Stimulated activated CD8-positive, alpha-beta memory T cell treated with anti-CD3 and anti-CD28 coated beads, Interleukin-12 subunit alpha, Interleukin-12 subunit beta, amount 100 ng/mL, for 1 hour (primary cell): ENCODE results near the gene SBNO1.
"Not testable (repeated sequence)": the region's sequence is repeated elsewhere in the genome, so short reads cannot be mapped to it uniquely, and the experiment has no call there.

ENCODE experiments used
- DNase-seq: peaks from one replicate; pipeline ENCODE4 v3.0.0-alpha.2; 2020; ENCODE audit warnings: low read depth

Gene SBNO1

DNA sequence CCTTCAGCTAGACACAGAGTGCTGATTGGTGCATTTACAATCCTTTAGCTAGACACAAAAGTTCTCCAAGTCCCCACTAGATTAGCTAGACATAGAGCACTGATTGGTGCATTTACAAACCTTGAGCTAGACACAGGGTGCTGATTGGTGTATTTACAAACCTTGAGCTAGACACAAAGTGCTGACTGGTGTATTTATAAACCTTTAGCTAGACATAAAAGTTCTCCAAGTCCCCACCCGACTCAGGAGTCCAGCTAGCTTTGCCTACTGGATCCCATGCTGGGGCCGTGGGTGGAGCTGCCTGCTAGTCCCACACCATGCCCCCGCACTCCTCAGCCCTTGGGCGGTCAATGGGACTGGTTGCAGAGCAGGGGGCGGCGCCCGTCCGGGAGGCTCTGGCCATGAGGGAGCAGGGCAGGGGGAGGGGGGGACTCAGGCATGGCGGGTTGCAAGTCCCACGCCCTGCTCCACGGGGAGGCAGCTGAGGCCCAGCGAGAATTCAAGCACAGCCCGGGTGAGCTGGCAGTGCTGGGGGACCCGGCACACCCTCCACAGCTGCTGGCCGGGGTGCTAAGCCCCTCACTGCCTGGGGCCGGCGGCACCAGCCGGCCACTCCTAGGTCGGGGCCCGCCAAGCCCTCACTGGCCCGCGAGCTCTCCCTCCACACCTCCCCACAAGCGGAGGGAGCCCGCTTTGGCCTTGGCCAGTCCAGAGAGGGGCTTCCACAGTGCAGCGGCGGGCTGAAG lies 115.5 kb downstream of the SBNO1 start:
- not testable (repeated sequence) for DNase-seq

DNA sequence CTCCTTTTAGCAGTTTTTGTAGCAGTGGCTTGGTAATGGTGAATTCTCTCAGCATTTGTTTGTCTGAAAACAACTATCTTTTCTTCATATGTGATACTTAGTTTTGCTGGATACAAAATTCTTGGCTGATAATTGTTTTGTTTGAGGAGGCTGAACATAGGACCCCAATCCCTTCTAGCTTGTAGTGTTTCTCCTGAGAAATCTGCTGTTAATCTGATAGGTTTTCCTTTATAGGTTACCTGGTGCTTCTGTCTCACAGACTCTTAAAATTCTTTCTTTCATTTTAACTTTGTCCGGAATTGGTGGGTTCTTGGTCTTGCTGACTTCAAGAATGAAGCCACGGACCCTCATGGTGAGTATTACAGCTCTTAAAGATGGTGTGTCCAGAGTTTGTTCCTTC lies 116.5 kb downstream of the SBNO1 start:
- DNase-seq = not testable (repeated sequence)

GRCh38 chr12:123245678-123246077 lies 119.0 kb downstream of the SBNO1 start:
- no peak for DNase-seq

- DNase-seq = no peak
Measured at GRCh38 chr12:123243671-123244262, 120.9 kb downstream of the SBNO1 start.

DNA sequence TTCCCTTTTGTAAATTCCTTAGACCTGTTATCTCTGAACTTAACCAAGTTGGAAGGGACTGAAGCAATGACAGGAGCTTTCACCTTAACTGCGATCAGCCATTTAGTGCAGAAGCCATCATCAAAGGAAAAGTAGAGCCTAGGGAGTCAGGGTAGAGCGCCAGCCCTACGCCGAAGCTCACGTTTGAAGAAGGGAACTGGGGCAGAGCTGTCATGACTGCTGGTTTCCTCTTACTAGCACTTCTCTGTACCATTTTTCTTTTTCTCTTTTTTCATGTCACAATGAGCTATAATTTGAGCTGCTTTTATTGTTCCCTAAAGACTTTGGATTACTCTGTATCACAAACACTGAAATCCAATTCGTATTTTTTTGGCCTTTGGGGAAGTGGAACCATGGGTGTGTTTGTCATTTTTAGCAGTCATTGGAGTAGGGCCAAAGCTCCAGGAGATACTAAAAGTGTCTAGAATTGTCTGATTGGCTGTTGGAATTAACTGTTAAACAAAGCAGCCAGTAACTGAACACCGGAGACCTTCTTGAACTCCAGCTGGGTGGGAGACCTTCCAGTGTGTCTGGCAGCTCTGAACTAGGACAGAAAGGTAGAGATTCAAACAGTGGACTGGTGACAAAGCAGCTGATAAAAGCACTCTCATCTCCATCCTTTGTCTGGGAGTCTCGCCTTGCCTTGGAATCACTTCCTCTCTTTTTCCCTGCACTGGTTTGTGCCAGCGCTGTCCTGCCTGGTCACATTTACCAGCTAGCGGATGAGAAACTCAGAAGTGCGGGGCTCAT lies 122.3 kb downstream of the SBNO1 start:
- no peak for DNase-seq
